ENCODE results near the gene ERC2. TPM values are rescaled to one million over a fixed set of nuclear protein-coding genes. Genes with fewer than 3 reads are reported as not detected.

The ERC2 gene
- total RNA-seq, 1 donor from 2014 or later, result 6.2 TPM

GRCh38 chr3:55592572-55592971 lies 875.7 kb downstream of the ERC2 start:
- no peak for DNase-seq (ENCODE audit: low read depth)

GRCh38 chr3:55591888-55592287 lies 876.4 kb downstream of the ERC2 start:
- DNase-seq (ENCODE audit: low read depth), result no peak

GRCh38 chr3:55588146-55588765 lies 880.0 kb downstream of the ERC2 start:
- DNase-seq (ENCODE audit: low read depth), result no peak

GRCh38 chr3:55585856-55586255 lies 882.4 kb downstream of the ERC2 start:
- DNase-seq (ENCODE audit: low read depth), result no peak

- no peak for DNase-seq (ENCODE audit: low read depth)
Observed at GRCh38 chr3:55584716-55585368, 883.4 kb downstream of the ERC2 start.

GRCh38 chr3:55584030-55584429 lies 884.2 kb downstream of the ERC2 start:
- no peak for DNase-seq (ENCODE audit: low read depth)

- no peak for DNase-seq (ENCODE audit: low read depth)
Observed at GRCh38 chr3:55583475-55583874, 884.8 kb downstream of the ERC2 start.

- no peak for DNase-seq (ENCODE audit: low read depth)
Observed at GRCh38 chr3:55579496-55579895, 888.8 kb downstream of the ERC2 start.

- DNase-seq (ENCODE audit: low read depth), result no peak
Observed at GRCh38 chr3:55576621-55577388, 891.5 kb downstream of the ERC2 start.

- DNase-seq (ENCODE audit: low read depth), result peak; percentile 74
Observed at GRCh38 chr3:55574671-55575070, 893.6 kb downstream of the ERC2 start.

- no peak for DNase-seq (ENCODE audit: low read depth)
Observed at GRCh38 chr3:55572816-55573215, 895.5 kb downstream of the ERC2 start.

- DNase-seq (ENCODE audit: low read depth), result no peak
Observed at GRCh38 chr3:55571913-55572312, 896.4 kb downstream of the ERC2 start.

- peak; percentile 64 for DNase-seq (ENCODE audit: low read depth)
Observed at GRCh38 chr3:55571216-55571813, 897.0 kb downstream of the ERC2 start.

GRCh38 chr3:55570271-55570711 lies 898.0 kb downstream of the ERC2 start:
- DNase-seq (ENCODE audit: low read depth), result peak; percentile 77

GRCh38 chr3:55569033-55569599 lies 899.2 kb downstream of the ERC2 start:
- no peak for DNase-seq (ENCODE audit: low read depth)

- DNase-seq (ENCODE audit: low read depth), result no peak
Observed at GRCh38 chr3:55567615-55568014, 900.7 kb downstream of the ERC2 start.

GRCh38 chr3:55567121-55567520 lies 901.1 kb downstream of the ERC2 start:
- no peak for DNase-seq (ENCODE audit: low read depth)

GRCh38 chr3:55565521-55565920 lies 902.7 kb downstream of the ERC2 start:
- DNase-seq (ENCODE audit: low read depth), result no peak

- DNase-seq (ENCODE audit: low read depth), result no peak
Observed at GRCh38 chr3:55564726-55565125, 903.5 kb downstream of the ERC2 start.

GRCh38 chr3:55562700-55563099 lies 905.6 kb downstream of the ERC2 start:
- DNase-seq (ENCODE audit: low read depth), result no peak

GRCh38 chr3:55559500-55560423 lies 908.5 kb downstream of the ERC2 start:
- DNase-seq (ENCODE audit: low read depth), result peak; percentile 38
